ENCODE results near the gene RFTN1.

DNA sequence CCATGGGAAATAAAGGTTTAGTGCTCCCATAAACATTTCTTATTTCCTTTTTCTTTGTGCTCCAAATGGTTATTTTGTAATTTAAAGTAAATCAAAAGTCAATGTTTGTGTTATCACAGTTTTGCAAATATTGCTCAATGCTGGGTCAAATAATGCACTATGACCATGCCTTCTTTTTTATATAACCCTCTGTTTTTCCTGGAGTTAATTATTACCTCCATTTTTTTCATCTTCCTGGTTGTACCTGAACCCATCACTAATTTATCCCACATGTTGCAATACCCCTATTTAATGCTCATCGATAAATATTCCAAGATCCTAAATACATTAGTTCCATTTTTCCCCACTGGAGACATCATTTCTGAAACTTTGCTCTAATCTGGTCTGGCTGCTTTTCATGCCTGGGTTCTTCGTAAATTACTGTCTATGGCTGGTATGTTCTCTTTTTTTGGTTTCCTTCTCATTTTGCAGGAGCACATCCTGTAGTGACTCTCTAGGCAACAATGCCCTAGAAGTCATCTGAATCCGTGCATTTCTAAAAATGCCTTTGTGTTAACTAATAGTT, 182.1 kb downstream of the RFTN1 start:
- TF ChIP-seq, protein P1, sequence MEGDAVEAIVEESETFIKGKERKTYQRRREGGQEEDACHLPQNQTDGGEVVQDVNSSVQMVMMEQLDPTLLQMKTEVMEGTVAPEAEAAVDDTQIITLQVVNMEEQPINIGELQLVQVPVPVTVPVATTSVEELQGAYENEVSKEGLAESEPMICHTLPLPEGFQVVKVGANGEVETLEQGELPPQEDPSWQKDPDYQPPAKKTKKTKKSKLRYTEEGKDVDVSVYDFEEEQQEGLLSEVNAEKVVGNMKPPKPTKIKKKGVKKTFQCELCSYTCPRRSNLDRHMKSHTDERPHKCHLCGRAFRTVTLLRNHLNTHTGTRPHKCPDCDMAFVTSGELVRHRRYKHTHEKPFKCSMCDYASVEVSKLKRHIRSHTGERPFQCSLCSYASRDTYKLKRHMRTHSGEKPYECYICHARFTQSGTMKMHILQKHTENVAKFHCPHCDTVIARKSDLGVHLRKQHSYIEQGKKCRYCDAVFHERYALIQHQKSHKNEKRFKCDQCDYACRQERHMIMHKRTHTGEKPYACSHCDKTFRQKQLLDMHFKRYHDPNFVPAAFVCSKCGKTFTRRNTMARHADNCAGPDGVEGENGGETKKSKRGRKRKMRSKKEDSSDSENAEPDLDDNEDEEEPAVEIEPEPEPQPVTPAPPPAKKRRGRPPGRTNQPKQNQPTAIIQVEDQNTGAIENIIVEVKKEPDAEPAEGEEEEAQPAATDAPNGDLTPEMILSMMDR (IDR thresholded peaks at IDR 0.05), result no peak
- no peak for TF ChIP-seq POLR2A (IDR thresholded peaks at IDR 0.05)

Measured in heart left ventricle (tissue), 13 donors.